HG03432 (cell line): ENCODE data around the gene RAMP2.
A peak's percentile ranks its signal among the peaks of the same experiment; 100 is the strongest.
"Not testable (repeated sequence)": the region's sequence is repeated elsewhere in the genome, so short reads cannot be mapped to it uniquely, and the experiment has no call there.

Experiments
- ATAC-seq: cut with Tn5 transposase; IDR thresholded peaks from one replicate; pipeline ENCODE4 v1.9.1; 2021; ENCODE audit warnings: mild to moderate bottlenecking, moderate library complexity; ENCODE audit not compliant: unreplicated experiment

Gene RAMP2

GRCh38 chr17:42768006-42768405, 7.0 kb downstream of the RAMP2 start:
- ATAC-seq, result not testable (repeated sequence)

GRCh38 chr17:42769964-42770363, 8.9 kb downstream of the RAMP2 start:
- ATAC-seq, result not testable (repeated sequence)

GRCh38 chr17:42772945-42773289, 11.9 kb downstream of the RAMP2 start:
- no peak for ATAC-seq

- peak; percentile 77 for ATAC-seq
Observed at GRCh38 chr17:42773290-42774035, 12.4 kb downstream of the RAMP2 start, which contains the start of gene VPS25. VPS25 (plus strand) TSS chr17:42773449; CDS start chr17:42773476, 27 bp downstream.

- ATAC-seq, result no peak
Observed at GRCh38 chr17:42774066-42774745, 13.2 kb downstream of the RAMP2 start.

- no peak for ATAC-seq
Observed at GRCh38 chr17:42775534-42776098, 14.6 kb downstream of the RAMP2 start.

- ATAC-seq, result no peak
Observed at GRCh38 chr17:42778570-42778969, 17.5 kb downstream of the RAMP2 start.

GRCh38 chr17:42779304-42779935, 18.4 kb downstream of the RAMP2 start:
- ATAC-seq, result no peak

GRCh38 chr17:42779936-42780850, 19.2 kb downstream of the RAMP2 start, which contains the start of gene WNK4:
WNK4 (plus strand) TSS chr17:42780610; CDS start chr17:42780699, 89 bp downstream.
- ATAC-seq, result no peak

- ATAC-seq, result no peak
Observed at GRCh38 chr17:42780851-42781638, 20.0 kb downstream of the RAMP2 start.

- no peak for ATAC-seq
Observed at GRCh38 chr17:42781639-42782165, 20.7 kb downstream of the RAMP2 start.

GRCh38 chr17:42782166-42783061, 21.4 kb downstream of the RAMP2 start:
- ATAC-seq, result no peak

GRCh38 chr17:42783062-42783790, 22.2 kb downstream of the RAMP2 start:
- no peak for ATAC-seq

- no peak for ATAC-seq
Observed at GRCh38 chr17:42783791-42784138, 22.7 kb downstream of the RAMP2 start.

GRCh38 chr17:42784409-42784808, 23.4 kb downstream of the RAMP2 start:
- ATAC-seq, result no peak

GRCh38 chr17:42784811-42785592, 24.0 kb downstream of the RAMP2 start:
- no peak for ATAC-seq

- ATAC-seq, result no peak
Observed at GRCh38 chr17:42787266-42787665, 26.2 kb downstream of the RAMP2 start.
